Mesenteric fat pad (tissue), 1 donor: ENCODE data around the gene ADGRB3. TPM values are rescaled to one million over a fixed set of nuclear protein-coding genes. Genes with fewer than 3 reads are reported as not detected.
"Not testable (repeated sequence)": the region's sequence is repeated elsewhere in the genome, so short reads cannot be mapped to it uniquely, and the experiment has no call there.

Source experiments
- DNase-seq: peaks from one replicate; pipeline ENCODE4 v3.0.0-alpha.2; 2020; ENCODE audit warnings: low spot score
- total RNA-seq: library from RNA; stranded (reverse); fragmentation: NEBNext Ultra II Directional; extraction: Animal tissue kit (Norgen Biotek cat#: 25700); gene quantifications from one replicate; pipeline ENCODE4 v1.2.1, GENCODE V29; 2021
- donor health status: DM: yes; HTN: yes; CAD: no.

The ADGRB3 gene
- total RNA-seq, 1 donor from 2014 or later, result 0.74 TPM

GRCh38 chr6:68649669-68650068 is 14.6 kb downstream of the ADGRB3 start:
- DNase-seq, result no peak

DNA sequence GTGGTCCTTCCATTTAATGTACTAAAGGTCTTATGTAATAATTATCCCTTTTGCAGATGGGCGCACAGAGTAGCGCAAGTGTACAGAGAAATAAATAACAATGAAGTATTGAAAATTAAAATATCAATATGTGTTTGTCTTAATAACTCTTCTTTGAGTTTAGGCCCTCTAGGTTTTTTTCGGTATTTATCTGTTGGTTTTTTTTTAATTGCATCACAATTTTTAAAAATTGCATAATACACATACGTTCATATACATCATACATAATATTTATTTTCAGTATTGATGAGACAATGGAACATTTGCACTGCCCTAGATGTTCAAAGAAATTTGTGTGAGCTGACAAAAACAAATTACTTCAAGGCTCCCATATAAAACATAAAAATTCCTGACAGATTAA is 15.1 kb downstream of the ADGRB3 start:
- no peak for DNase-seq

- no peak for DNase-seq
Observed at GRCh38 chr6:68651011-68651985, 16.2 kb downstream of the ADGRB3 start.

- DNase-seq, result no peak
Observed at GRCh38 chr6:68652117-68652536, 17.0 kb downstream of the ADGRB3 start.

GRCh38 chr6:68653074-68653705 is 18.1 kb downstream of the ADGRB3 start:
- no peak for DNase-seq

- DNase-seq, result no peak
Observed at GRCh38 chr6:68653706-68654089, 18.6 kb downstream of the ADGRB3 start.

GRCh38 chr6:68654134-68654533 is 19.1 kb downstream of the ADGRB3 start:
- DNase-seq, result no peak

DNA sequence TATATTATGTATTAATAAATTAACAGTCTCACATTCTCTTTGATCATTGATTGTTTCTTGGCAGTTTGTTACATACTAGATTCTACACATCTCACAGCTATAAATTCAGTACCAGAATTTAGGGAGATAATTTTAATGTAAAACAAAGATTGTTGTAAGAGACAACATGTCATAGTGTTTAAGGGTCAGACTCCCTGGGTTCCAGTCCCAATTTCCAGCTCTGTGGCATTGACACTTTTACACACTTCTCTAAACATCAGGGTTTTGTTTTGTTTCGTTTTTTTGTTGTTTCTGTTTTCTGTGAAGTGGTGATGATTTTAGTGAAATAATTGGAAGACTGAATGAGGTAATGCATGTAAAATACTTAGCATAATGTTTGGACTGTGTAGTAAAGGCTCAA is 19.9 kb downstream of the ADGRB3 start:
- DNase-seq, result no peak

DNA sequence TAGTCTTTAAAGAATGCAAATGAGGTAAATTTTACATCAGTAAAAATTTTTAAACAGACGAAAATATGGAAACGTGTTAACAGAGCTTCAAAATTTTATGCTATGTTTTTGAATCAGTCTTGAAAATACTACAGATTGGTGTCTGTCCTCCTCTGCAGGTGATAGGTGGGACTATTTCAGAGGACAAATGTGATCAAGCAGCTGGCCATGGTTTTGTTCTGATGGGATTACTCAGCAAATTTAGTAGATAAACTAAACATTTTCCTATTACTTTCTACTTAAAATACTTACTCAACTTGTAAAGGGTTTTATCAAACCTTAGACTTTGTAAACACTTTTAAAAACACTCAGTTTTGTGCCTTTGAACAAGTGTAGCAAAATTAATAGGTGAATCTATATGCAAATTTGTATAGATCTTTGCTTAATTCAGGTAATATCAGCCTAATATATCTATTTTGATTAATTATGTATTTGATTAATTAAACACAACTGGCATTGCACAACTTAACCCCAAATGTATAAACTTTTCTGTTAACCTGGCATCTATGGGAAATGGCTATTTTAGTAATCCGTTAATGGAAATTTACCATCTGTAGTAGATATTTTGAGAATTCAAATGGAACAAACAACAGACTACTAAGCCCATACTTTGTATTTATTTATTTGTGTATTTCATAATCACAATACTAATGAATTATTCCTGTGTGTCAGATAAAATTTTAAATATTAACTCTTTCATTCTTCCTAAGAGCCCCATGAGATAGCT is 22.5 kb downstream of the ADGRB3 start:
- DNase-seq, result no peak

GRCh38 chr6:68658338-68658737 is 23.3 kb downstream of the ADGRB3 start:
- DNase-seq, result no peak

GRCh38 chr6:68673255-68673654 is 38.2 kb downstream of the ADGRB3 start:
- no peak for DNase-seq

DNA sequence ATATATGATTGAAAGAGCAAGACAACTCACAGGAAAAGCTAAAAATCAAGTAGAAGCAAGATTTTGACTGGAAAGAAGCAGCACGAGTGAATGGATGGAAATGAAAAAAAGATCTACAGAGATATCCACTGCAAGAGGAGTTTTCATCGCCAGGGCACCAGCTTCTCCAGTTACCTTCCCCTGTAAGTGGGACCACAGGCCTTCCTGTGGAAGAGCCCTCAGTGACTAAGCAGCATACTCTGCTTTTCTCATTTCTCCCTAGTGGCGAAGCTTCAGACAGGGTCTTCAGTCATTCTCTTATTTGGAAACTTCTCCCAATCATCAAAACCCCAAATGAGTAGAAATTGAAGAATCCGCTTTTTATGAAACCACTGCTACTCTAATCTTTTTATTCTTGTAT is 40.5 kb downstream of the ADGRB3 start:
- no peak for DNase-seq

DNA sequence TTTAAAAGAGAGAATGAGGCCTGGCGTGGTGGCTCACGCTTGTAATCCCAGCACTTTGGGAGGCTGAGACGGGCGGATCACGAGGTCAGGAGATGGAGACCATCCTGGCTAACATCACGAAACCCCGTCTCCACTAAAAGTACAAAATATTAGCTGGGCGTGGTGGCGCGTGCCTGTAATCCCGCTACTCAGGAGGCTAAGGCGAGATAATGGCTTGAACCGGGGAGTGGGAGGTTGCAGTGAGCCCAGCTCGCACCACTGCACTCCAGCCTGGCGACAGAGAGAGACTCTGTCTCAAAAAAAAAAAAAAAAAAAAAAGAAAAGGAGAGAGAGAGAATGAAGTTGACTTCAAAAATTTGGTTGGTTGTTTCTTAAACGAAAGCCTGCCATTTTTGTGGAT is 41.0 kb downstream of the ADGRB3 start:
- DNase-seq, result not testable (repeated sequence)

DNA sequence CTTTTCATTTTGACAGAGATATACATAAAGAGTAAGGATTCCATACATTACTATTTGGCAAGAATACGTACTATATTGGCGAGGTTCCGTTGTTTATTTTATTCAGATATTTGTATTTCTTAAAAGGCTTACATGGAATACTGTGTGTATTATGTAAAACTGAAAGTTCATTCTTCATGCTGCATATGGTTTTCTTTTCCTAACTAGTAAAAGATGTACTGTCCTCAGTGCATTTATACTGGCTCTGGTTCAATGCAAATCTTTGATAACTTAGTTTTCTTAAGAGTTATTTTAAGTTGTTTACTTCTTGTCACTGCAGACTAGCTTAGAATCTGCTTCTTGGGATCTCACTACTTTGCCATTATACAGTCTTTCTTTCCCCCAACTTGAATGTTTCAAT is 42.0 kb downstream of the ADGRB3 start:
- DNase-seq, result no peak

GRCh38 chr6:68679399-68679798 is 44.3 kb downstream of the ADGRB3 start:
- DNase-seq, result no peak

DNA sequence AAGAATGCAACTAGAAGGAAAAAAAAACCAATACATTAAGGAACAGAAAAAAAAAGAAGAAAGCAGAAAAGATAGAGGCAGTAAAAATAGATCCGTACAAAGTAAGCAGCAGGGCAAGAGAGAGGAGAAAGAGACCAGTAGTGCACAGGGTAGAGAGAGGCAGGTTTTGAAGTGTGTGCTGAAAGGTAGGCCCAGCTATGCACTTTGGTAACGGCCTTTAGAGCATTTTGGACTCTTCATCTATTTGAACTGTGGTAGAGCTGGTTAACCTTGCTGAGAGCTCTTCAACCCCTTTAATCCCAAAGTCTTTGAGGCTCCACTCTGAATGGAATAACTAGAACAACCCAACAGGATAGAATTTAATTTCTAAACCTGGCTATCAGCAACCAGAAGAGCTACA is 45.2 kb downstream of the ADGRB3 start:
- no peak for DNase-seq

DNA sequence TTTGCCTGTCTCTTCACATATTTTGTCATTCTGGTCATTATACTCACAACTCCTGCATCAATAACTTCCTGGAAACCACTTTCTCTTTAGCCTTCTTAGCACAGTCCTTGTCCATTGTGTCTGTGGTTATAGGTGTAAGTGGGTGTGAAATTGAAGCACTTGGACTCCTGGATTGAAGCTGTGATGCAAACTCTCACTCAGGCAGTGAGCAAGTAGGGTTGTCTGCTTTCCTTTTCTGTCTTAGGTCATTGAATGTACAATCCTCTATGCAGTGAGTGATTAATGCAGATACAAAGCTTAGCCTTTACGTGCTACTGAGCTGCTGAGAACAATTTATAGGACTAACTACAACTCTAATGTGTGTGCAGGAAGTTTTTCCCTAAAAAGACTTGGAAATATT is 54.8 kb downstream of the ADGRB3 start:
- DNase-seq, result no peak

GRCh38 chr6:68691120-68691519 is 56.0 kb downstream of the ADGRB3 start:
- no peak for DNase-seq

DNA sequence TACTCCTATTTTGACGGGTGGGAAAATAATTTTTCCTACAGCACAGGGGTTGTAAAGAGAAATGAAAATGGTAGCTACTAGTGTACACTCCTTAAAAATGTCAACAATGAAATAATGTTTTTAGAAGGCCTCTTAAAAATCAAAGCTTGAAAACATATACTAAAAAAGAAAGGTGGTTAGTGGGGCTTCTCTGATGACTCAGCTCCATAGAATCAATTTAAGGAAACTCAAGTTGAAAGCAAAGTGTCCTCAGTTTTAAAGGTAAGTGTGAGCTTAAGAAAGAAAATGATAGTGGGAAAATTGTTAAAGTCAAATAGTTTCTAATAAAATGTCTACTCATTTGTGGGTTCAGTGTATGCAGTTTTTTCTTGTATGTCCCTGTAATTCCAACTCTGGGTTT is 58.2 kb downstream of the ADGRB3 start:
- DNase-seq, result no peak

- no peak for DNase-seq
Observed at GRCh38 chr6:68695403-68695802, 60.3 kb downstream of the ADGRB3 start.

DNA sequence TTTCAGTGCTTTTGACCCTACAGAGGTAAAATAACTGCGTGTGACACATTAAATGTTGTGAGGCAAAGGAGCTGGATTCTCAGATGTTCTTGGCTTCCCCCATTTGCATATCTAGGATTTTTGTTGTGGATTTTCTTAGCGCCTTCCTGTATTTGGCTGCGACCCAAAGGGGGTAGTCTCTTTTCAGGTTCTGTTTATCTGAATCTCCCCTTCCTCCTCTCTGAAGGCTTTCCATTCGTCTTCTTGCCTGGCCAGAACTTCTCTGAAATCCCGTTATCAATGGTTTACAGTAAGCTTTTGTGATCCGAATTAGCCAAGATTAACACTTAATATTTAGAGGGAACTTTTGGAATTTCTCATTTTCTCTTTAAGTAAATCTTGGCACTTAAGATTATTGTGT is 60.8 kb downstream of the ADGRB3 start:
- DNase-seq, result no peak

DNA sequence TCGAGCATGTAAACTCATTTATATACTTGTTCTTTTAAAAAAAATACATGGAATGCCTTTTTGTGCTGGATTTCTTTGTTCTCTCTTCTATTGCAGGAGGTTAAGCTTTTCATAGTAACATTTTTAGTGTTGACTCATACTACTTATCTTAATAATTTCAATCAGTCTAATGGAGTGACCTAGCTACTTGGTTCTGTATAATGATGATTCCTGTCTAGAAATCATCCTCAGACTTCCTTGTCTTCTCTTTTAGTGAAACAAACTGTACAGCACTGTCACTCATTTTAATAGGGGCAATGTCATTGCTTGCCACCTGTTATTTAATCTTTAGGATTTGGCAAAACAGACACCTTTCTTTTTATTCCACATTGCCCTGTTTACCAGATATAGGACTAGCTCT is 62.3 kb downstream of the ADGRB3 start:
- no peak for DNase-seq
